ENCODE data around the gene LSM11. TPM values are rescaled to one million over a fixed set of nuclear protein-coding genes. Genes with fewer than 3 reads are reported as not detected.
"Not testable (repeated sequence)": the region's sequence is repeated elsewhere in the genome, so short reads cannot be mapped to it uniquely, and the experiment has no call there.

LSM11 gene
- total RNA-seq, 2 donors from 2014 or later: 3.7 to 4.5 TPM

DNA sequence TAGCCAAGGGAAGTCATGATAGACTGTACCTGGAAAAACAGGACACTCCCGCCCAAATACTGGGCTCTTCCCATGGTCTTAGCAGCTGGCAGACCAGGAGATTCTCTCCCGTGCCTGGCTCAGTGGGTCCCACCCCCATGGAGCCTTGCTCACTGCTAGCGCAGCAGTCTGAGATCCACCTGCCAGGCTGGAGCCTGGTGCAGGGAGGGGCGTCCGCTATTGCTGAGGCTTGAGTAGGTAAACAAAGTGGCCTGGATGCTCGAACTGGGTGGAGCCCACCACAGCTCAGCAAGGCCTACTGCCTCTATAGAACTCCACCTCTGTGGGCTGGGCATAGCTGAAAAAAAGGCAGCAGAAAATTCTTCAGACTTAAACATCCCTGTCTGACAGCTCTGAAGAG is 22.4 kb upstream of the LSM11 start:
- H3K27me3 Mint-ChIP-seq (ENCODE audit: insufficient read depth): peaks cover 10% of the 10 kb centered on the region
- no peaks in the 10 kb centered on the region for H3K4me1 Mint-ChIP-seq
- H3K36me3 Mint-ChIP-seq (ENCODE audit: low read depth): peaks cover 2% of the 10 kb centered on the region
- TF ChIP-seq, protein P1, sequence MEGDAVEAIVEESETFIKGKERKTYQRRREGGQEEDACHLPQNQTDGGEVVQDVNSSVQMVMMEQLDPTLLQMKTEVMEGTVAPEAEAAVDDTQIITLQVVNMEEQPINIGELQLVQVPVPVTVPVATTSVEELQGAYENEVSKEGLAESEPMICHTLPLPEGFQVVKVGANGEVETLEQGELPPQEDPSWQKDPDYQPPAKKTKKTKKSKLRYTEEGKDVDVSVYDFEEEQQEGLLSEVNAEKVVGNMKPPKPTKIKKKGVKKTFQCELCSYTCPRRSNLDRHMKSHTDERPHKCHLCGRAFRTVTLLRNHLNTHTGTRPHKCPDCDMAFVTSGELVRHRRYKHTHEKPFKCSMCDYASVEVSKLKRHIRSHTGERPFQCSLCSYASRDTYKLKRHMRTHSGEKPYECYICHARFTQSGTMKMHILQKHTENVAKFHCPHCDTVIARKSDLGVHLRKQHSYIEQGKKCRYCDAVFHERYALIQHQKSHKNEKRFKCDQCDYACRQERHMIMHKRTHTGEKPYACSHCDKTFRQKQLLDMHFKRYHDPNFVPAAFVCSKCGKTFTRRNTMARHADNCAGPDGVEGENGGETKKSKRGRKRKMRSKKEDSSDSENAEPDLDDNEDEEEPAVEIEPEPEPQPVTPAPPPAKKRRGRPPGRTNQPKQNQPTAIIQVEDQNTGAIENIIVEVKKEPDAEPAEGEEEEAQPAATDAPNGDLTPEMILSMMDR (conservative IDR thresholded peaks at IDR 0.05): no peak
- peaks cover 16% of the 10 kb centered on the region for H3K9me3 Mint-ChIP-seq
- H3K4me3 Mint-ChIP-seq: no peak overlapping the region
- H3K27ac Mint-ChIP-seq: no peak overlapping the region
- 93 to 94% methylated on average over 2 to 6 of the region's 6 CpGs for WGBS, 2 experiments (ENCODE audit: insufficient coverage in 1 of 2, insufficient read length in 1 of 2)
- no peak for DNase-seq
- H3K27me3 ChIP-seq (ENCODE audit: control insufficient read depth, insufficient read depth, low read length, poor library complexity, severe bottlenecking): no peaks in the 10 kb centered on the region
- no peak overlapping the region for H3K4me3 ChIP-seq (ENCODE audit: low read length)
- no peak overlapping the region for H3K27ac ChIP-seq (ENCODE audit: low read depth, low read length)
- no peaks in the 10 kb centered on the region for H3K9me3 ChIP-seq (ENCODE audit: control insufficient read depth, low read length)
- no peaks in the 10 kb centered on the region for H3K36me3 ChIP-seq (ENCODE audit: control insufficient read depth, insufficient read depth, low read length)
- no peaks in the 10 kb centered on the region for H3K4me1 ChIP-seq (ENCODE audit: control insufficient read depth, insufficient read depth, low read length)
- H3K9ac ChIP-seq (ENCODE audit: extremely low read depth, low read length, poor library complexity, severe bottlenecking): no peak overlapping the region

GRCh38 chr5:157722895-157723294 is 20.6 kb upstream of the LSM11 start:
- not testable (repeated sequence) for H3K4me1 ChIP-seq (ENCODE audit: control insufficient read depth, insufficient read depth, low read length); H3K4me1 Mint-ChIP-seq; H3K27ac ChIP-seq (ENCODE audit: low read depth, low read length); H3K27me3 ChIP-seq (ENCODE audit: control insufficient read depth, insufficient read depth, low read length, poor library complexity, severe bottlenecking); H3K36me3 ChIP-seq (ENCODE audit: control insufficient read depth, insufficient read depth, low read length); H3K36me3 Mint-ChIP-seq (ENCODE audit: low read depth); H3K27ac Mint-ChIP-seq; H3K9ac ChIP-seq (ENCODE audit: extremely low read depth, low read length, poor library complexity, severe bottlenecking); H3K4me3 ChIP-seq (ENCODE audit: low read length); H3K9me3 ChIP-seq (ENCODE audit: control insufficient read depth, low read length); DNase-seq; H3K4me3 Mint-ChIP-seq
- Mint-ChIP-seq H3K9me3 (peaks cover 18% of the 10 kb centered on the region), H3K27me3 (ENCODE audit: insufficient read depth) (peaks cover 12% of the 10 kb centered on the region)
- 94% methylated on average over 2 of the region's 2 CpGs; no CpG with 5 or more reads in 1 of the 2 experiments for WGBS, 2 experiments (ENCODE audit: insufficient coverage in 1 of 2, insufficient read length in 1 of 2)

- not testable (repeated sequence) for H3K9me3 ChIP-seq (ENCODE audit: control insufficient read depth, low read length); H3K9ac ChIP-seq (ENCODE audit: extremely low read depth, low read length, poor library complexity, severe bottlenecking); H3K4me1 Mint-ChIP-seq; H3K4me3 Mint-ChIP-seq; H3K4me3 ChIP-seq (ENCODE audit: low read length); H3K27ac ChIP-seq (ENCODE audit: low read depth, low read length); H3K27me3 ChIP-seq (ENCODE audit: control insufficient read depth, insufficient read depth, low read length, poor library complexity, severe bottlenecking); H3K36me3 ChIP-seq (ENCODE audit: control insufficient read depth, insufficient read depth, low read length); H3K27ac Mint-ChIP-seq; H3K4me1 ChIP-seq (ENCODE audit: control insufficient read depth, insufficient read depth, low read length); H3K36me3 Mint-ChIP-seq (ENCODE audit: low read depth); DNase-seq
- WGBS, 2 experiments (ENCODE audit: insufficient coverage in 1 of 2, insufficient read length in 1 of 2): 72% methylated on average over 2 of the region's 2 CpGs; no CpG with 5 or more reads in 1 of the 2 experiments
- H3K9me3 Mint-ChIP-seq: peaks cover 18% of the 10 kb centered on the region
- H3K27me3 Mint-ChIP-seq (ENCODE audit: insufficient read depth): peaks cover 12% of the 10 kb centered on the region
Measured at GRCh38 chr5:157726607-157727006, 16.9 kb upstream of the LSM11 start.

- DNase-seq; H3K9me3 ChIP-seq (ENCODE audit: control insufficient read depth, low read length); H3K4me1 ChIP-seq (ENCODE audit: control insufficient read depth, insufficient read depth, low read length); H3K27ac ChIP-seq (ENCODE audit: low read depth, low read length); H3K4me3 Mint-ChIP-seq; H3K36me3 ChIP-seq (ENCODE audit: control insufficient read depth, insufficient read depth, low read length); H3K27me3 ChIP-seq (ENCODE audit: control insufficient read depth, insufficient read depth, low read length, poor library complexity, severe bottlenecking); H3K9ac ChIP-seq (ENCODE audit: extremely low read depth, low read length, poor library complexity, severe bottlenecking); H3K36me3 Mint-ChIP-seq (ENCODE audit: low read depth); H3K4me3 ChIP-seq (ENCODE audit: low read length); H3K27ac Mint-ChIP-seq; H3K4me1 Mint-ChIP-seq: not testable (repeated sequence)
- 100% methylated on average over 1 of the region's 1 CpG; no CpG with 5 or more reads in 1 of the 2 experiments for WGBS, 2 experiments (ENCODE audit: insufficient coverage in 1 of 2, insufficient read length in 1 of 2)
- peaks cover 13% of the 10 kb centered on the region for H3K9me3 Mint-ChIP-seq
- H3K27me3 Mint-ChIP-seq (ENCODE audit: insufficient read depth): peaks cover 12% of the 10 kb centered on the region
Measured at GRCh38 chr5:157727858-157728257, 15.7 kb upstream of the LSM11 start.

All from endodermal cell (in vitro differentiated cells).